ENCODE data around the gene SPHK1. TPM values are rescaled to one million over a fixed set of nuclear protein-coding genes. Genes with fewer than 3 reads are reported as not detected.

Gene SPHK1
- total RNA-seq, 6 donors from 2014 or later, result 5.5 to 16.6 (median 9.5) TPM

DNA sequence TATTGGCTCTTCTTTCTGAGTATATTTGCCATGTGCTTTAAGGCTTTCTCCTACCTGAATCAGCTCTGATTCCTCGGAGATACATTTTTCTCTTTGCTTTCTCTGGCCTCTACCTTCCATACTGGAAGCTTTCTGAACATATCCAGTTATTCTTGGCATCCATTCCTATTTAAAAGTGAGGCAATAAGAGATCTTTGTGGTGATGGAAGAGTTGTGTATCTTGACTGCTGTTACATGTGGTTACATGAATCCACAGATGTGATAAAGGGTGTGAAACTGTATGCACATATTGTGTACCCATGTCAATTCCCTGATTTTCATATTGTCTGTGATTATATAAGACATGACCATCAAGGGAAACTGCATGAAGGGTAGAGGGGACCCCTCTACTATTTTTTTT lies 44.1 kb downstream of the SPHK1 start:
- TF ChIP-seq POLR2AphosphoS5 (IDR thresholded peaks at IDR 0.05), result no peak
- no peak for TF ChIP-seq EP300 (IDR thresholded peaks at IDR 0.05)
- no peak for TF ChIP-seq POLR2A (IDR thresholded peaks at IDR 0.05)
- TF ChIP-seq, protein P1, sequence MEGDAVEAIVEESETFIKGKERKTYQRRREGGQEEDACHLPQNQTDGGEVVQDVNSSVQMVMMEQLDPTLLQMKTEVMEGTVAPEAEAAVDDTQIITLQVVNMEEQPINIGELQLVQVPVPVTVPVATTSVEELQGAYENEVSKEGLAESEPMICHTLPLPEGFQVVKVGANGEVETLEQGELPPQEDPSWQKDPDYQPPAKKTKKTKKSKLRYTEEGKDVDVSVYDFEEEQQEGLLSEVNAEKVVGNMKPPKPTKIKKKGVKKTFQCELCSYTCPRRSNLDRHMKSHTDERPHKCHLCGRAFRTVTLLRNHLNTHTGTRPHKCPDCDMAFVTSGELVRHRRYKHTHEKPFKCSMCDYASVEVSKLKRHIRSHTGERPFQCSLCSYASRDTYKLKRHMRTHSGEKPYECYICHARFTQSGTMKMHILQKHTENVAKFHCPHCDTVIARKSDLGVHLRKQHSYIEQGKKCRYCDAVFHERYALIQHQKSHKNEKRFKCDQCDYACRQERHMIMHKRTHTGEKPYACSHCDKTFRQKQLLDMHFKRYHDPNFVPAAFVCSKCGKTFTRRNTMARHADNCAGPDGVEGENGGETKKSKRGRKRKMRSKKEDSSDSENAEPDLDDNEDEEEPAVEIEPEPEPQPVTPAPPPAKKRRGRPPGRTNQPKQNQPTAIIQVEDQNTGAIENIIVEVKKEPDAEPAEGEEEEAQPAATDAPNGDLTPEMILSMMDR (IDR thresholded peaks at IDR 0.05), result no peak
- peaks cover 0 to 31% (median 26%) of the 10 kb centered on the region in 4 donors for H3K4me1 ChIP-seq
- peak overlapping the region in 2 of 4 donors; percentile 60 to 68 for H3K27ac ChIP-seq
- ATAC-seq (ENCODE audit: low FRiP score in 2 of 2) (no peak), DNase-seq (no peak)
- H3K27me3 ChIP-seq, result no peaks in the 10 kb centered on the region
- H3K9me3 ChIP-seq, result no peaks in the 10 kb centered on the region
- no peaks in the 10 kb centered on the region for H3K36me3 ChIP-seq
- 90 to 100% methylated on average over 1 of the region's 1 CpG for WGBS, 2 donors
- no peak overlapping the region for H3K4me3 ChIP-seq

DNA sequence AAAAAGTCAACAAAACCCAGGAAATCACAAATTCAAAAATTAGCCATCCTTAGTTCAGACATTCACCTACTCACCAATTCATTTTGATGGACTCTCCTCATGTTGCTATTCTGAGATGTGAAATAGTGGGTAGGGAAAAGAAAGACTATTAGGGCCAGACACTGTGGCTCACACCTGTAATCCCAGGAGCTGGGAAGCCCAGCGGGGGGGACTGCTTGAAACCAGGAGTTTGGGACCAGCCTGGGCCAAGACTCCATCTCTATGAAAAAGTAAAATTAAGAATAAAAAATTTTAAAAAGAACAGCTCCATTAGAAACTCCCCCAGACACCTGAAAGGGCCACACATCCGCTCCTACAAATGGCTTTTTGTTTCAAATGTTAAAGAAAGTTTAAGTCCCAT lies 47.1 kb downstream of the SPHK1 start:
- Histone ChIP-seq H3K9me3 (no peaks in the 10 kb centered on the region), H3K4me1 (peaks cover 0 to 31% (median 26%) of the 10 kb centered on the region in 4 donors), H3K27ac (no peak overlapping the region), H3K27me3 (no peaks in the 10 kb centered on the region), H3K36me3 (peaks cover 0 to 2% (median 0%) of the 10 kb centered on the region in 4 donors), H3K4me3 (no peak overlapping the region)
- ATAC-seq (ENCODE audit: low FRiP score in 2 of 2) (no peak), DNase-seq (no peak)
- 93 to 96% methylated on average over 2 of the region's 2 CpGs for WGBS, 2 donors
- no peak for TF ChIP-seq EP300 (IDR thresholded peaks at IDR 0.05)
- no peak for TF ChIP-seq POLR2A (IDR thresholded peaks at IDR 0.05)
- TF ChIP-seq POLR2AphosphoS5 (IDR thresholded peaks at IDR 0.05), result no peak
- TF ChIP-seq, protein P1 (IDR thresholded peaks at IDR 0.05), result no peak

DNA sequence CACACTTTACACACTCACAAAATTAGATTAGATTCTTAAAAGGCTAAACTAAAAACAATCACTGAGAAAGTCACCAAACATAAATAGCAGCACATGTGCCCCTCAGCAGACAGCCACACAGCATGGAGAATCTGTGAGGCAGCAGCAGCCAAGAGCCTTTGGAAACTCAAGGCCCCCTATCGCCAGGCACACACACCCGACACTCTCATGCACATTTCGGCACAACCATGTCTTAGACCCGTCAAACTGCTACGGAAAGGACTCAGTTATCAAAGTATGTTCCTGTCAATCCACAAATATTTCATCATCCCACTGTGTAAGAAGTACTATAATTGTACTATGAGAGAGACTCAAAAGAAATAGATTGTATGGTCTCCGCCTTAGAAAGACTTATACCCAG lies 47.6 kb downstream of the SPHK1 start:
- no peak overlapping the region for H3K4me3 ChIP-seq
- DNase-seq, result no peak
- TF ChIP-seq POLR2A (IDR thresholded peaks at IDR 0.05), result no peak
- H3K36me3 ChIP-seq, result peaks cover 0 to 2% (median 0%) of the 10 kb centered on the region in 4 donors
- H3K27me3 ChIP-seq, result no peaks in the 10 kb centered on the region
- no peaks in the 10 kb centered on the region for H3K9me3 ChIP-seq
- no peak overlapping the region for H3K27ac ChIP-seq
- no peak for ATAC-seq (ENCODE audit: low FRiP score in 2 of 2)
- peaks cover 0 to 29% (median 23%) of the 10 kb centered on the region in 4 donors for H3K4me1 ChIP-seq
- WGBS, 2 donors, result 55 to 71% methylated on average over 6 of the region's 6 CpGs

DNA sequence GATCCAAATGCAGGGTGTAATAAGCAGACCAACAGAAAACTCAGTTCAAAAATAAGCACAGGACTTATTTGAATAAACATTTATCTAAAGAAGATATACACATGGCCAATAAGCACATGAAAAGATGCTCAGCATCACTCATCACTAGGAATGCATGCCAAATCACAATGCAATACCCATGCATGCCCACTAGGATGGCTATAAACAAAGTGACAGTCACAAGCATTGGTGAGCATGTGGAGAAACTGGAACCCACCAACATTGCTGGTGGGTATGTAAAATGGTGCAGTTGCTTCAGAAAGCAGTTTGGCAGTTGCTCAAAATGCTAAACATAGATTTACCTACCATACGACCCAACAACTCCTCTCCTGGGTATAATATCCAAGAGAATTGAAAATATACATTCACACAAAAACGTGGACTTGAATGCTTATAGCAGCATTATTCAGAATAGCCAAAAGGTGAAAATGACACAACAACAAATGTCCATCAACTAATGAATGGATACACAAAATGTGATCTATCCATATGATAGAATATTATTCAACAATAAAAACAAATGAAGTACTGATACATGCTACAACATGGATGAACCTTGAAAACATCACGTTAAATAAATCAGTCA lies 48.4 kb downstream of the SPHK1 start:
- WGBS, 2 donors, result 81 to 84% methylated on average over 3 of the region's 3 CpGs
- DNase-seq (no peak), ATAC-seq (ENCODE audit: low FRiP score in 2 of 2) (no peak)
- Histone ChIP-seq H3K27me3 (no peaks in the 10 kb centered on the region), H3K9me3 (no peaks in the 10 kb centered on the region), H3K4me3 (no peak overlapping the region), H3K27ac (no peak overlapping the region), H3K4me1 (peaks cover 0 to 23% (median 17%) of the 10 kb centered on the region in 4 donors), H3K36me3 (peaks cover 0 to 2% (median 0%) of the 10 kb centered on the region in 4 donors)
- TF ChIP-seq, protein P1 (IDR thresholded peaks at IDR 0.05), result peak in 3 of 6 experiments; percentile 13 to 40 (median 28)
- no peak for TF ChIP-seq POLR2A (IDR thresholded peaks at IDR 0.05)

DNA sequence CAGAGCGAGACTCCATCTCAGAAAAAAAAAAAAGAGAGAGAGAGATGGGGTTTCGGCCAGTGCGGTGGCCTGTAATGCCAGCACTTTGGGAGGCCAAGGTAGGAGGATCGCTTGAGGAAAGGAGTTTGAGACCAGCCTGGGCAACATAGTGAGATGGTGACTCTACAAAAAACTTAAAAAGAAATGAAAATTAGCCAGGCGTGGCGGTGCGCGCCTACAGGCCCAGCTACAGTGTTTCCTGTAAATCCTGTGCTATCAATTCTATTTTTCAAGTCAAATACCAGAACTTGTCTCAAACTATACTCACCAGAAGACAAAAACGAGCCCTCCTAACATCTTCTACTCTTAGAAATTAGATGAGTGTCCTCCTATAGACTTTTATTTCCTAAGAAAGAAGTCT lies 49.3 kb downstream of the SPHK1 start:
- Histone ChIP-seq H3K36me3 (peaks cover 0 to 2% (median 0%) of the 10 kb centered on the region in 4 donors), H3K27ac (no peak overlapping the region), H3K27me3 (no peaks in the 10 kb centered on the region), H3K4me3 (no peak overlapping the region), H3K9me3 (no peaks in the 10 kb centered on the region), H3K4me1 (peaks cover 0 to 23% (median 13%) of the 10 kb centered on the region in 4 donors)
- no peak for DNase-seq
- no peak for ATAC-seq (ENCODE audit: low FRiP score in 2 of 2)
- WGBS, 2 donors, result 93 to 95% methylated on average over 9 of the region's 9 CpGs
- TF ChIP-seq EP300 (IDR thresholded peaks at IDR 0.05), result no peak
- no peak for TF ChIP-seq POLR2AphosphoS5 (IDR thresholded peaks at IDR 0.05)
- TF ChIP-seq, protein P1 (IDR thresholded peaks at IDR 0.05), result no peak
- no peak for TF ChIP-seq POLR2A (IDR thresholded peaks at IDR 0.05)
